NK-92 (cell line): Measurements from ENCODE around the gene PDP2.
"Not testable (repeated sequence)": the region's sequence is repeated elsewhere in the genome, so short reads cannot be mapped to it uniquely, and the experiment has no call there.

Source experiments
- DNase-seq: peaks from one replicate; lab custom pipeline; 2025; ENCODE audit not compliant: unreplicated experiment; lab: John Stamatoyannopoulos, UW

PDP2 gene

GRCh38 chr16:66853261-66854139 lies 26.8 kb upstream of the PDP2 start:
- no peak for DNase-seq

GRCh38 chr16:66856184-66856730 lies 24.1 kb upstream of the PDP2 start:
- no peak for DNase-seq

GRCh38 chr16:66856801-66857200 lies 23.5 kb upstream of the PDP2 start:
- DNase-seq, result no peak

GRCh38 chr16:66857437-66857836 lies 22.9 kb upstream of the PDP2 start:
- DNase-seq, result no peak

- no peak for DNase-seq
These were observed 21.4 kb upstream of the PDP2 start for GRCh38 chr16:66858740-66859396.

GRCh38 chr16:66859397-66860068 lies 20.8 kb upstream of the PDP2 start:
- no peak for DNase-seq

GRCh38 chr16:66862023-66862520 lies 18.2 kb upstream of the PDP2 start:
- DNase-seq, result no peak

GRCh38 chr16:66863707-66864106 lies 16.6 kb upstream of the PDP2 start:
- DNase-seq, result no peak

GRCh38 chr16:66869424-66869823 lies 10.9 kb upstream of the PDP2 start:
- no peak for DNase-seq

- not testable (repeated sequence) for DNase-seq
These were observed 9.0 kb upstream of the PDP2 start for GRCh38 chr16:66871363-66871762.

GRCh38 chr16:66871840-66872239 lies 8.5 kb upstream of the PDP2 start:
- DNase-seq, result no peak

GRCh38 chr16:66872559-66872942 lies 7.8 kb upstream of the PDP2 start:
- no peak for DNase-seq

GRCh38 chr16:66872943-66873684 lies 7.2 kb upstream of the PDP2 start:
- DNase-seq, result peak; percentile 19

GRCh38 chr16:66873685-66874055 lies 6.6 kb upstream of the PDP2 start:
- no peak for DNase-seq

GRCh38 chr16:66874079-66874775 lies 6.1 kb upstream of the PDP2 start:
- DNase-seq, result no peak

- no peak for DNase-seq
These were observed 2.2 kb upstream of the PDP2 start for GRCh38 chr16:66878067-66878466.

GRCh38 chr16:66881014-66881417 lies 701 bp downstream of the PDP2 start:
- DNase-seq, result no peak

- no peak for DNase-seq
These were observed 1.2 kb downstream of the PDP2 start for GRCh38 chr16:66881560-66881959.

GRCh38 chr16:66881964-66882508 lies 1.7 kb downstream of the PDP2 start:
- DNase-seq, result no peak

- no peak for DNase-seq
These were observed 2.4 kb downstream of the PDP2 start for GRCh38 chr16:66882702-66883101.
